Renal cortical epithelial cell (primary cell): Measurements from ENCODE around the gene MADCAM1. TPM values are rescaled to one million over a fixed set of nuclear protein-coding genes. Genes with fewer than 3 reads are reported as not detected.
A peak's percentile ranks its signal among the peaks of the same experiment; 100 is the strongest.

ENCODE experiments used
- DNase-seq: peaks from one replicate; pipeline ENCODE4 v3.0.0-alpha.2; 2011; ENCODE audit warnings: low read depth
- total RNA-seq: library from RNA; depleted of rRNA; stranded (reverse); fragments of >200 nt; gene quantifications from 2 replicates; pipeline ENCODE4 v1.2.3, GENCODE V29; 2014

Gene MADCAM1
- total RNA-seq, 1 donor from 2014 or later = 0.05 TPM

GRCh38 chr19:508204-509150 lies 12.2 kb downstream of the MADCAM1 start:
- DNase-seq = no peak

GRCh38 chr19:510606-511100 lies 14.4 kb downstream of the MADCAM1 start:
- DNase-seq = peak; percentile 42

GRCh38 chr19:511101-511851 lies 15.0 kb downstream of the MADCAM1 start:
- DNase-seq = no peak

DNA sequence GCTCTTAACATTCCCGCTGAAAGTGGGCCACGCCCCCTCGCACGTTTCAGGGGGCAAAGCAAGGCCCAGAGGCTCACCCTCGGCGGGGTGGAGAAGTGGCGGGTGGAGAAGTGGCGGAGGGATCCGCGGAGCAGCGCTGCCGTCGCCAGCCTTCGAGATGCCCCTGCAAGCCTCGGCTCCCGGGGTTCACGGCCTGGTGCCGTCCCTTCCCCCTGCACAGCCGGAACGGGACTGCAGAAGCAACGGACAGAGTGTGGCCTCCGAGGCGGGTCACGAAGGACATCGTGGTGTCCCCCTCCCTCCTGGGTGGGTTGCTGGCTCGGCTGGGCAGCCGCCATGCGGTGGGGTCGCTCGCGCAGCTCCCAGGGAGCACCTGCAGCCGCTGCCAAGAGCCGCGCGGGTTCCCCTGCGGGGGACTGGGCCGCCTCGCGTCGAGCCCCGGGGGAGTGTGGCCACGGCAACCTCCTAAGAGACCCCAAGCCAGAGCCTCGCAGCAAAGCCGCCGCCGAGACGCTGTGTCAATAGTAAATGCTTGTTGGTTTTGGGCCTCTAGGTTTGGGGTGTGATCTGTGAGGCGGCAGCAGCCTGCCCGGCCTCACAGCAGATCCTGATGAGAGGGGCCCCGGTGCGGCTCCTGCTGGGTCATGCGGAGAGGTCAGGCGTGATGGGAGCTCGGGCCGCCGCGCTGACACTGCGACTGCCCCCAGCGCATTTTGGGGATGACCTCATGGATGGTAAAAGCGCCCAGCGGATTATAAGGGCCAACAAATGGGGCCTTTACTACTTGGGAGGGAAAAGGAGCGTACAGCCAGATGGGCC lies 16.5 kb downstream of the MADCAM1 start:
- DNase-seq = no peak

DNA sequence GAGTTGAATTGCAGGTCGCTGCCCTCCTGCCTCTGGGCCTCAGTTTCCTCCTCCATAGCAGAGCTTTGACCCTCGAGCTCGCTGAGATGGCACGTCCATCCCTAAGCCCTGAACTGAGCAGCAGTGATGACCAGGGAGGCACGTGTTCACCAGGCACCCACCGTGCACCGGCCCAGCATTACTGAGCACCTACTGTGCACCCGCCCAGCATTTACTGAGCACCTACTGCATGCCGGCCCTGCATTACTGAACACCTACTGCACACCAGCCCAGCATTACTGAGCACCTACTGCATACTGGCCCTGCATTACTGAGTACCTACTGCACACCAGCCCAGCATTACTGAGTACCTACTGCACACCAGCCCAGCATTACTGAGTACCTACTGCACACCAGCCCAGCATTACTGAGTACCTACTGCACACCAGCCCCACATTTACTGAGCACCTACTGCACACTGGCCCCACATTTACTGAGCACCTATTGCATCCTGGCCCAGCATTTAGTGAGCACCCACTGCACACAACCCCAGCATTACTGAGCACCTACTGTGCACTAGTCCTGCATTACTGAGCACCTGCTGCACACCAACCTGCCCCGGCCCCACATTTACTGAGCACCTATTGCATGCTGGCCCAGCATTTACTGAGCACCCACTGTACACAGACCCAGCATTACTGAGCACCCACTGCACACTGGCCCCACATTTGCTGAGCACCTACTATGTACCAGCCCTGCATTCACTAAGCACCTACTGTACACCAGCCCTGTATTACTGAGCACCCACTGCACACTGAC lies 17.3 kb downstream of the MADCAM1 start:
- no peak for DNase-seq

- DNase-seq = no peak
Measured at GRCh38 chr19:514166-514663, 17.9 kb downstream of the MADCAM1 start.

DNA sequence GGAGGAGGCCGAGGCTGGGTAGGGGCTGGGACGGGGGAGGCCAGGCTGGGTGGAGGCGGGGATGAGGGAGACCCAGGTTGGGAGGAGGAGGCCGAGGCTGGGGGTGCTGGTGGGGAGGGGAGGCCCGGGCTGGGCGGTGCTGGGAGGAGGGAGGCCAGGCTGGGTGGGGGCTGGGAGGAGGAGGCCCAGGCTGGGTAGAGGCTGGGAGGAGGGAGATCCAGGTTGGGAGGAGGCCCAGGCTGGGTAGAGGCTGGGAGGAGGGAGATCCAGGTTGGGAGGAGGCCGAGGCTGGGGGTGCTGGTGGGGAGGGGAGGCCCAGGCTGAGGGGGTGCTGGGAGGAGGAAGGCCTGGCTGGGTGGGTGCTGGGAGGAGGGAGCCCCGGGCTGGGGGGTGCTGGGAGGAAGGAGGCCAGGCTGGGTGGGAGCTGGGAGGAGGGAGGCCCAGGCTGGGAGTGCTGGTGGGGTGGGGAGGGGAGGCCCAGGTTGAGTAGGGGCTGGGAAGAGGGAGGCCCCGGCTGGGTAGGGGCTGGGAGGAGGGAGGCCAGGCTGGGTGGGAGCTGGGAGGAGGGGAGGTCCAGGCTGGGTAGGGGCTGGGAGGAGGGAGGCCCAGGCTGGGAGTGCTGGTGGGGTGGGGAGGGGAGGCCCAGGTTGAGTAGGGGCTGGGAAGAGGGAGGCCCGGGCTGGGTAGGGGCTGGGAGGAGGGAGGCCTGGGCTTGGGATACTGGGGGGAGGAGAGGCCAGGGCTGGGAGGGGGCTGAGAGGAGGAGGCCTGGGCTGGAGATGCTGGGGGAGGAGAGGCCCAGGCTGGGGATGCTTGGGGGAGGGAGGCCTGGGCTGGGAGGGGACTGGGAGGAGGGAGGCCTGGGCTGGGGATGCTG lies 21.7 kb downstream of the MADCAM1 start:
- DNase-seq = no peak

- DNase-seq = no peak
Measured at GRCh38 chr19:518598-519231, 22.4 kb downstream of the MADCAM1 start.

DNA sequence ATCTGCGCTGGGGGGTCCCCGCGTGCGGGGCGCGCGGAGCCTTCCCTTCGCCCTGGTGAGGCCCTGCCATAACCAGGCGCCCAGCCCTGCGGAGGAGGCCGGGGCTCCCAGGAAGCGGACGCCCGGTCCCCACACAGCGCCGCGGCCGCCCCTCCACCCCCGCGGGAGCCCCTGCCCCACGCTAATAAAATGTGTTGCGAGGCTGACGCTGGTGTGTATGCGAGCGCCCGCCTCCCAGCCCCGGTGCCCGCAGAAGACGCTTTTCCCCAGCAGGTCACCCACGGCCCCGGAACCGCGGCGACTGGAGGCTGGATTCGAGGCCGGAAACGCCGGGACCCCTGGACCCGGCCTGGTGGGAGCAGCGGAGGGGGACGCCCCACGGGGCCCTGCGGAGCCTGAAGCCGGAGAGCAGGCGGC lies 23.2 kb downstream of the MADCAM1 start:
- no peak for DNase-seq

GRCh38 chr19:522726-523125 lies 26.4 kb downstream of the MADCAM1 start:
- no peak for DNase-seq

- no peak for DNase-seq
Measured at GRCh38 chr19:524062-524674, 27.9 kb downstream of the MADCAM1 start.

GRCh38 chr19:525029-525428 lies 28.7 kb downstream of the MADCAM1 start:
- DNase-seq = no peak

GRCh38 chr19:525857-526419 lies 29.7 kb downstream of the MADCAM1 start:
- no peak for DNase-seq

DNA sequence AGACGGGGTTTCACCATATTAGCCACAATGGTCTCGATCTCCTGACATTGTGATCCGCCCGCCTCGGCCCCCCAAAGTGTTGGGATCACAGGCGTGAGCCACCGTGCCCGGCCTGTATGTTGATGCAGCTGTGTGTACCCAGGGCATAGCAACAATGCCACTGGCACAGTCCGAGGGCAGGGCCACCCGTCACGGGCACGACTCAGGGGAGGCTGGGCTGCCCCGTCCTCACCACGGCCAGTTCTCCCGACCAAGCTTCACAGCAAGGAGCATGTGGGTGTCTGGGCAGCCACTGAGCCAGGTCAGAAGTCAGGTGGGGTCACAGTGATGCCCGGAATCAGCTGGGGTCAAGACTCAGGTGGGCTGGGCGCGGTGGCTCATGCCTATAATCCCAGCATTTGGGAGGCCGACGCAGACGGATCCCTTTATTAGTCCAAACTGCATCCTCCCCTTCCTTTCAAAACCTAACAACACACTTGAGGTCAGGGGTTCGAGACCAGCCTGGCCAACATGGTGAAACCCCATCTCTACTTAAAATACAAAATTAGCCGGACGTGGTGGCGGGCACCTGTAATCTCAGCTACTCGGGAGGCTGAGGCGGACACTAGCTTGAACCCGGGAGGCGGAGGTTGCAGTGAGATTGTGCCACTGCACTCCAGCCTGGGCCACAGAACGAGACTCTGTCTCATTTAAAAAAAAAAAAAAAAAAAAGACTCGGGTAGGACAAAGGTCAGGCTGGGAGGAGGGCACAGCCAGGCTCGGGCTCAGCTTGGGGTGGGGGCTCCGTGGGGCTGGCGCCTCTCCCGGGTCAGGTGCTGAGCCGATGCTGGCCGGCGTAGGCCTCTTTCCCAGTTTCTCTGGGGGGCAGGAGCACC lies 34.1 kb downstream of the MADCAM1 start:
- no peak for DNase-seq

DNA sequence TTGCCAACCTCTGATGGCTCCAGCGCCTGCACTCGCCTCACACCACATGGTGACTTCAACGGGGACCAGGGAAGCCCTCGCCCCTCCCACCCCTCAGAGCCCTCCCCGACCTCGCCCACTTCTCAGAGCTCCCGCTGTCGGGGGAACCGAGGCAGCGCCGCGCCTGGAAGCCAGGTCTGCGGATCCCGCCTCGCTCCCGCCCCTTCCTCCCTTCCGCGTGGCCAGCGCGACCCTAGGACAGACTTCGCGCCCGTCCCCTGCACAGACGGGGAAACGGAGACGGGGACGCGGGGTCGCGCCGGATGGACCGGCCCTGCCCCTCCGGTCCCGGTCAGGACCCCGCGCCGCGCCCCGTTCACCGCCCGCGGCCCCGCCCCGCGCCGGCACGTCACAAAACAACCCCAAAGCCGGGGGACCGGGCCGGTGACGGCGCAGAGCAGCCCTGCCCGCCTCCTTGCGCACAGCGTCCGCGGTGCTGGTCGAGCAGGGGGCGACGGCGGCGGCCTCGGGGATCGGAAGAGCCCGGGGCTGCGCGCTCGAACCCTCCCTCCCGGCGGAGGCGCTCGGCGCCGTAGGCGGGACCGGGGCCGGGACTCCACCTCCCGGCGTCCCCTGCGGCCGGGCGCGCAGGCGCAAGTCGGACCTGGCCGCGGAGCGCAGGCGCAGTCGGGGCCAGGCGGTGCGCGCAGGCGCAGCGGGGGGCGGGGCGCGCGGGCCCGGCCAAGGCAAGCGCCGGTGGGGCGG lies 34.9 kb downstream of the MADCAM1 start:
- peak; percentile 22 for DNase-seq

DNA sequence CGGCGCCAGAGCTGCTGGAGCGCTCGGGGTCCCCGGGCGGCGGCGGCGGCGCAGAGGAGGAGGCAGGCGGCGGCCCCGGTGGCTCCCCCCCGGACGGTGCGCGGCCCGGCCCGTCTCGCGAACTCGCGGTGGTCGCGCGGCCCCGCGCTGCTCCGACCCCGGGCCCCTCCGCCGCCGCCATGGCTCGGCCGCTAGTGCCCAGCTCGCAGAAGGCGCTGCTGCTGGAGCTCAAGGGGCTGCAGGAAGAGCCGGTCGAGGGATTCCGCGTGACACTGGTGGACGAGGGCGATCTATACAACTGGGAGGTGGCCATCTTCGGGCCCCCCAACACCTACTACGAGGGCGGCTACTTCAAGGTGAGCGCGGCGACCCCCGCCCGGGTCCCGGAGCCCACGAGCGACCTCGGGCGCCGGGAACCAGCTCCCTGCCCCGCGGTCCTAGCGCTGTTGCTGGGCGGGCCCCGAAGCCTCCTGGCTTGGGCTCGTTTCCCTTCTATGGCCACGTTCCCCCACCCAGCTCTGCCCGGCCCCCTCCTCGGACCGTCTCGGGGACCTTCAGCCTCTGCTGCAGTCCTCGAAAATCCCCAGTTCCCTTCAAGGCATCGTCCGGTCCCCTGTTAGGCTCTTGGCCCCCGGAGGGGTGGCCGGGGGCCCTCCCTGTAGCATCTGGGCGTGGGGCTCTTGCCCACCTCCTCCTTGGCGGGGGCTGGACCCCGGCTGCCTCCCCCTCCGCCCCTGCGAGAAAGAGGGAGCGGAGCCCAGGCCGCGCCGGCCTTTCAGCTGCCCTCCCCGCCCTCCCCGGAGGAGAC lies 35.7 kb downstream of the MADCAM1 start, which contains the start of gene CDC34:
TSS of gene CDC34 (plus strand) at position 8 of the 808 bp plus-strand sequence. CDS start at position 180, 172 bp downstream.
- DNase-seq = no peak
